ENCODE results near the gene NPHP4.

The NPHP4 gene

GRCh38 chr1:5969168-5969567 is 23.1 kb downstream of the NPHP4 start:
- no peak for DNase-seq

- no peak for DNase-seq
These were observed 24.0 kb downstream of the NPHP4 start for GRCh38 chr1:5968161-5968736.

- DNase-seq = no peak
These were observed 24.7 kb downstream of the NPHP4 start for GRCh38 chr1:5967351-5968160.

GRCh38 chr1:5966543-5967205 is 25.6 kb downstream of the NPHP4 start:
- no peak for DNase-seq

- DNase-seq = no peak
These were observed 26.6 kb downstream of the NPHP4 start for GRCh38 chr1:5965586-5966131.

- no peak for DNase-seq
These were observed 29.7 kb downstream of the NPHP4 start for GRCh38 chr1:5962265-5963105.

GRCh38 chr1:5961601-5962000 is 30.6 kb downstream of the NPHP4 start:
- DNase-seq = no peak

- DNase-seq = no peak
These were observed 31.9 kb downstream of the NPHP4 start for GRCh38 chr1:5960336-5960735.

- no peak for DNase-seq
These were observed 32.5 kb downstream of the NPHP4 start for GRCh38 chr1:5959667-5960230.

GRCh38 chr1:5959087-5959486 is 33.1 kb downstream of the NPHP4 start:
- DNase-seq = no peak

GRCh38 chr1:5956022-5956830 is 36.0 kb downstream of the NPHP4 start:
- DNase-seq = no peak

GRCh38 chr1:5955479-5955977 is 36.7 kb downstream of the NPHP4 start:
- no peak for DNase-seq

- DNase-seq = no peak
These were observed 37.3 kb downstream of the NPHP4 start for GRCh38 chr1:5954964-5955363.

- DNase-seq = no peak
These were observed 38.8 kb downstream of the NPHP4 start for GRCh38 chr1:5953386-5953785.

- DNase-seq = no peak
These were observed 40.3 kb downstream of the NPHP4 start for GRCh38 chr1:5951846-5952410.

GRCh38 chr1:5950994-5951785 is 41.0 kb downstream of the NPHP4 start:
- no peak for DNase-seq

GRCh38 chr1:5950201-5950895 is 41.9 kb downstream of the NPHP4 start:
- no peak for DNase-seq

- DNase-seq = no peak
These were observed 42.5 kb downstream of the NPHP4 start for GRCh38 chr1:5949761-5950100.

GRCh38 chr1:5949085-5949760 is 43.0 kb downstream of the NPHP4 start:
- peak in 1 of 2 experiments; percentile 1 for DNase-seq
